Measurements from ENCODE around the gene CRMP1.

The CRMP1 gene

DNA sequence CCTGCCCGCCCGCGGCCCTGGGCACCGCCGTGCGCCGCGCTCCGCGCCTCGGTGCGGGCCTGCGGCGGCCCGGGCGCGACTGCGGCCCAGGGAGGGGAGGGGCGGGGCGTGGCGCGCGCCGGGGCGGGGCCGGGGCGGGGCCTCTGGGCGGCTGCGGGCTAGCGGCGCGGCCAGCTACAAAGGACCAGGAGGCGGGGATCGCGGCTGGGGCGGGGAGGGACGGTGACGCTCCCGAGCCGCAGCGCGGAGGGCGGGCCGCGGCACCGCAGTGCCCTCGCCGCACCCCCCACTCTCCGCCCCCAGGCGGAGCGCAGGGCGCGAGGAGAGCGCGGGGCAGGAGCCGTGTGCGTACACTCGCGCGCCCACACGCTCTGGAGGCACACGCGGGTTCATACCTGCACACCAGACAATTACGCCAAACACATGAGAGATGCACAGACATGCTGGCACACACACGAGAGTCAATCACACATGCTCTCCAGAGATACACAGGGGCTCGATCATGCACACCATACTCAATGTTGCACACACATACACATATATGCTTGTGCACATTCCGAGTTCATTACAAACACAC, at the start of gene CRMP1:
Gene CRMP1, minus strand, starts transcription at position 83 of the 577 bp plus-strand sequence. CDS start 117 bp downstream, outside the sequence.
- peak; percentile 35 for DNase-seq (ENCODE audit: low spot score)
- TF ChIP-seq, protein P1, sequence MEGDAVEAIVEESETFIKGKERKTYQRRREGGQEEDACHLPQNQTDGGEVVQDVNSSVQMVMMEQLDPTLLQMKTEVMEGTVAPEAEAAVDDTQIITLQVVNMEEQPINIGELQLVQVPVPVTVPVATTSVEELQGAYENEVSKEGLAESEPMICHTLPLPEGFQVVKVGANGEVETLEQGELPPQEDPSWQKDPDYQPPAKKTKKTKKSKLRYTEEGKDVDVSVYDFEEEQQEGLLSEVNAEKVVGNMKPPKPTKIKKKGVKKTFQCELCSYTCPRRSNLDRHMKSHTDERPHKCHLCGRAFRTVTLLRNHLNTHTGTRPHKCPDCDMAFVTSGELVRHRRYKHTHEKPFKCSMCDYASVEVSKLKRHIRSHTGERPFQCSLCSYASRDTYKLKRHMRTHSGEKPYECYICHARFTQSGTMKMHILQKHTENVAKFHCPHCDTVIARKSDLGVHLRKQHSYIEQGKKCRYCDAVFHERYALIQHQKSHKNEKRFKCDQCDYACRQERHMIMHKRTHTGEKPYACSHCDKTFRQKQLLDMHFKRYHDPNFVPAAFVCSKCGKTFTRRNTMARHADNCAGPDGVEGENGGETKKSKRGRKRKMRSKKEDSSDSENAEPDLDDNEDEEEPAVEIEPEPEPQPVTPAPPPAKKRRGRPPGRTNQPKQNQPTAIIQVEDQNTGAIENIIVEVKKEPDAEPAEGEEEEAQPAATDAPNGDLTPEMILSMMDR (IDR thresholded peaks at IDR 0.05; ENCODE audit: extremely low read depth, missing control alignments), result no peak

GRCh38 chr4:5941601-5942000, 48.7 kb upstream of the CRMP1 start:
- TF ChIP-seq, protein P1 (IDR thresholded peaks at IDR 0.05; ENCODE audit: extremely low read depth, missing control alignments), result no peak
- no peak for DNase-seq (ENCODE audit: low spot score)

DNA sequence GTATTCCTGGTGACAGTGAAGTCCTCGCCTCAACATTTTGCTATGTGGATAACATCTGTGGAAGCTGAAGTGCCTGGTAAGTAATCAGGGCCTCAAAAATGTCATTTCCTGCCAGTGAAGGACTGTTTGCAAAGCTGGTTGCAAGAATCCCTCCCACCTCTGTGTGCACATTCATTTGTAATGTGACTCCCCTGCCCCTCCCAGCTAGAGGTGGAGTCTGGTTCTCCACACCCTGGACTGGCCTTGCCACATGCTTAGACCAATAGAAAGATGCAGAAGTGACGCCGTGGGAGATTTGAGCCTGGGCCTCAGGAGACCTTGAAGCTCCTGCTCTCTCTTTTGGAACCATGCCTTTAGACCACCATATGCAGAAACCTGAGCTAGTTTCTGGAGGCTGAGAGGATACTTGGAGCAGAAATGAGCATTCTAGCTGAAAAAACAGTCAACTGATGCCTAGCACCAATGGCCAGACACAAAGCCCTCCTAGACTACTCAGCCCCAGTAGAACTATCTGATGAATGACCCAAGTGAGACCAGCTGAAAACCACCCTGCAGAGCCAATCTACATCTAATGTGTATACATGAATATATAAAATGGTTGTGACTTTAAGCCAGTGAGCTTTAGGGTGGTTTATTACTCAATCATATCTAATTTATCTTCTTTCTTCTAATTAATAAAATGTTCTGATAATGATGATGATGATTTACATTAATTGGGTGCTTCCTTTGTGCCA, 47.8 kb upstream of the CRMP1 start:
- DNase-seq (ENCODE audit: low spot score), result no peak
- TF ChIP-seq, protein P1 (IDR thresholded peaks at IDR 0.05; ENCODE audit: extremely low read depth, missing control alignments), result no peak

- DNase-seq (ENCODE audit: low spot score), result no peak
- TF ChIP-seq, protein P1 (IDR thresholded peaks at IDR 0.05; ENCODE audit: extremely low read depth, missing control alignments), result no peak
These were observed 41.3 kb upstream of the CRMP1 start for GRCh38 chr4:5933996-5934831.

GRCh38 chr4:5933116-5933515, 40.2 kb upstream of the CRMP1 start:
- TF ChIP-seq, protein P1 (IDR thresholded peaks at IDR 0.05; ENCODE audit: extremely low read depth, missing control alignments), result no peak
- no peak for DNase-seq (ENCODE audit: low spot score)

GRCh38 chr4:5932035-5932568, 39.2 kb upstream of the CRMP1 start:
- DNase-seq (ENCODE audit: low spot score), result no peak
- TF ChIP-seq, protein P1 (IDR thresholded peaks at IDR 0.05; ENCODE audit: extremely low read depth, missing control alignments), result no peak
